Upper lobe of left lung (tissue), 6 donors: ENCODE results near the gene WDR11. TPM values are rescaled to one million over a fixed set of nuclear protein-coding genes. Genes with fewer than 3 reads are reported as not detected.
A peak's percentile ranks its signal among the peaks of the same experiment; 100 is the strongest.

ENCODE experiments used
- ATAC-seq, 2 donors: fragments of 200-7000 bp; cut with Tn5 transposase; one replicate each; pipeline ENCODE4 v1.9.1; 2022; ENCODE audit warnings: mild to moderate bottlenecking in 2 of 2, moderate library complexity in 2 of 2; ENCODE audit not compliant: low FRiP score in 2 of 2
- DNase-seq, 2 donors: peaks; one replicate each; pipeline ENCODE4 v3.0.0-alpha.2; 2019 to 2020
- H3K27ac ChIP-seq, 4 donors: fragments of 200-600 bp; sonication (generic); one replicate each; pipeline ENCODE4 v1.5.1; 2016 to 2019
- H3K27me3 ChIP-seq, 4 donors: fragments of 200-600 bp; sonication (generic); one replicate each; pipeline ENCODE4 v1.5.1; 2017 to 2019
- H3K36me3 ChIP-seq, 4 donors: fragments of 200-600 bp; sonication (generic); one replicate each; pipeline ENCODE4 v1.5.1; 2016 to 2019
- H3K4me1 ChIP-seq, 4 donors: fragments of 200-600 bp; sonication (generic); one replicate each; pipeline ENCODE4 v1.5.1; 2018 to 2019
- H3K4me3 ChIP-seq, 4 donors: fragments of 200-600 bp; sonication (generic); one replicate each; pipeline ENCODE4 v1.5.1; 2017 to 2019; ENCODE audit warnings: mild to moderate bottlenecking in 2 of 4, moderate library complexity in 1 of 4
- H3K9me3 ChIP-seq, 4 donors: fragments of 200-600 bp; sonication (generic); one replicate each; pipeline ENCODE4 v1.5.1; 2018 to 2019
- CTCF ChIP-seq, 6 experiments: fragments of 450-650 bp in 4 of 6; fragments of 200-600 bp in 2 of 6; sonication (generic) in 2 of 6; IDR thresholded peaks; one replicate each; pipeline ENCODE4 v1.5.1; 2016 to 2019; ENCODE audit warnings: antibody characterized with exemption in 6 of 6
- EP300 ChIP-seq, 4 donors: sonication (generic); formaldehyde crosslinking; IDR thresholded peaks; one replicate each; pipeline ENCODE4 v1.5.1; 2017; ENCODE audit warnings: antibody characterized with exemption in 4 of 4, control low read depth in 2 of 4
- POLR2A ChIP-seq, 4 donors: fragments of 450-650 bp; IDR thresholded peaks; one replicate each; pipeline ENCODE4 v1.5.1; 2016 to 2017; ENCODE audit warnings: antibody characterized with exemption in 4 of 4, mild to moderate bottlenecking in 2 of 4
- POLR2AphosphoS5 ChIP-seq, 2 donors: sonication (generic); formaldehyde crosslinking; IDR thresholded peaks; one replicate each; pipeline ENCODE4 v1.5.1; 2017; ENCODE audit warnings: antibody characterized with exemption in 2 of 2
- WGBS, 2 donors: methylation state at CpG; one replicate each; pipeline ENCODE4 v1.1.5; 2017 to 2018; 5-methylcytosine and 5-hydroxymethylcytosine counted together
- total RNA-seq, 6 donors: library from RNA; depleted of rRNA in 4 of 6; stranded (reverse); fragments of >200 nt in 4 of 6; gene quantifications; one replicate each; pipeline versions ENCODE4 v1.1.0 to v1.2.1, GENCODE V29; 2016 to 2021
- donor health status: DM: no; HTN: no; CAD: no; lungs with moderate emphysema.
- donor health status: DM: no; HTN: yes; CAD: no; lungs with severe emphysema.

Gene WDR11
- total RNA-seq, 6 donors from 2014 or later, result 35.6 to 69.1 (median 40.4) TPM

- peak overlapping the region in 1 of 4 donors; percentile 24 for H3K27ac ChIP-seq
- peak in 1 of 2 donors; percentile 69 for DNase-seq
- H3K27me3 ChIP-seq, result peaks cover 0 to 12% (median 4%) of the 10 kb centered on the region in 4 donors
- peaks cover 0 to 12% (median 9%) of the 10 kb centered on the region in 4 donors for H3K9me3 ChIP-seq
- WGBS, 2 donors, result 24 to 25% methylated on average over 6 to 24 of the region's 24 CpGs
- H3K4me1 ChIP-seq, result peaks cover 8 to 15% (median 12%) of the 10 kb centered on the region in 4 donors
- no peak overlapping the region for H3K4me3 ChIP-seq
- TF ChIP-seq EP300 (IDR thresholded peaks at IDR 0.05) (no peak), POLR2A (IDR thresholded peaks at IDR 0.05) (no peak), CTCF (IDR thresholded peaks at IDR 0.05) (no peak), POLR2AphosphoS5 (IDR thresholded peaks at IDR 0.05) (no peak)
- ATAC-seq, result no peak
- H3K36me3 ChIP-seq, result no peaks in the 10 kb centered on the region
Measured at GRCh38 chr10:120950051-120950561, 98.9 kb downstream of the WDR11 start.

GRCh38 chr10:120951288-120951687, 100.1 kb downstream of the WDR11 start:
- Histone ChIP-seq H3K4me3 (no peak overlapping the region), H3K36me3 (no peaks in the 10 kb centered on the region), H3K4me1 (peaks cover 4 to 15% (median 9%) of the 10 kb centered on the region in 4 donors), H3K27me3 (peaks cover 0 to 12% (median 4%) of the 10 kb centered on the region in 4 donors), H3K27ac (no peak overlapping the region), H3K9me3 (peaks cover 0 to 12% (median 9%) of the 10 kb centered on the region in 4 donors)
- DNase-seq (no peak), ATAC-seq (no peak)
- no peak for TF ChIP-seq POLR2AphosphoS5 (IDR thresholded peaks at IDR 0.05)
- TF ChIP-seq CTCF (IDR thresholded peaks at IDR 0.05), result no peak
- no peak for TF ChIP-seq EP300 (IDR thresholded peaks at IDR 0.05)
- no peak for TF ChIP-seq POLR2A (IDR thresholded peaks at IDR 0.05)
- 82 to 83% methylated on average over 5 of the region's 5 CpGs for WGBS, 2 donors

- Histone ChIP-seq H3K27ac (no peak overlapping the region), H3K4me3 (no peak overlapping the region), H3K36me3 (no peaks in the 10 kb centered on the region), H3K9me3 (peaks cover 0 to 12% (median 9%) of the 10 kb centered on the region in 4 donors), H3K27me3 (peaks cover 0 to 12% (median 4%) of the 10 kb centered on the region in 4 donors), H3K4me1 (peaks cover 4 to 14% (median 8%) of the 10 kb centered on the region in 4 donors)
- no peak for DNase-seq
- no peak for ATAC-seq
- 50 to 82% methylated on average over 1 of the region's 1 CpG for WGBS, 2 donors
- no peak for TF ChIP-seq EP300 (IDR thresholded peaks at IDR 0.05)
- TF ChIP-seq POLR2AphosphoS5 (IDR thresholded peaks at IDR 0.05), result no peak
- TF ChIP-seq POLR2A (IDR thresholded peaks at IDR 0.05), result no peak
- TF ChIP-seq CTCF (IDR thresholded peaks at IDR 0.05), result no peak
Measured at GRCh38 chr10:120953897-120954296, 102.7 kb downstream of the WDR11 start.
